HUES6 (cell line): ENCODE results near the gene CHID1.

ENCODE experiments used
- H3K27ac ChIP-seq: 2 replicates; pipeline ENCODE4 v1.7.0; 2013; ENCODE audit warnings: low read depth, mild to moderate bottlenecking, low read length, inconsistent platforms
- H3K27me3 ChIP-seq: 2 replicates; pipeline ENCODE4 v1.6.1; 2013; ENCODE audit warnings: low read length; ENCODE audit not compliant: control insufficient read depth, insufficient read depth
- H3K36me3 ChIP-seq: 2 replicates; pipeline ENCODE4 v1.6.1; 2013; ENCODE audit warnings: low read length; ENCODE audit not compliant: control insufficient read depth, insufficient read depth
- H3K4me1 ChIP-seq: 2 replicates; pipeline ENCODE4 v1.6.1; 2013; ENCODE audit warnings: low read length; ENCODE audit not compliant: control insufficient read depth, insufficient read depth
- H3K4me3 ChIP-seq: 2 replicates; pipeline ENCODE4 v1.5.1; 2013; ENCODE audit warnings: low read depth, low read length
- H3K9ac ChIP-seq: one replicate; pipeline ENCODE4 v1.6.1; 2013; ENCODE audit warnings: mild to moderate bottlenecking, low read length
- H3K9me3 ChIP-seq: 2 replicates; pipeline ENCODE4 v1.6.1; 2013; ENCODE audit warnings: low read depth, low read length; ENCODE audit not compliant: control insufficient read depth, insufficient read depth

The CHID1 gene

GRCh38 chr11:870418-870817 lies 40.2 kb downstream of the CHID1 start:
- H3K9ac ChIP-seq = no peak overlapping the region
- H3K36me3 ChIP-seq = peaks cover 43% of the 10 kb centered on the region
- H3K4me3 ChIP-seq = no peak overlapping the region
- no peak overlapping the region for H3K27ac ChIP-seq
- no peaks in the 10 kb centered on the region for H3K9me3 ChIP-seq
- H3K4me1 ChIP-seq = peaks cover 4% of the 10 kb centered on the region; the same call in 1 of the 2 replicates
- H3K27me3 ChIP-seq = no peaks in the 10 kb centered on the region

GRCh38 chr11:870127-870413 lies 40.5 kb downstream of the CHID1 start:
- no peaks in the 10 kb centered on the region for H3K9me3 ChIP-seq
- peaks cover 4% of the 10 kb centered on the region; the same call in 1 of the 2 replicates for H3K4me1 ChIP-seq
- no peak overlapping the region for H3K27ac ChIP-seq
- H3K9ac ChIP-seq = no peak overlapping the region
- peaks cover 40% of the 10 kb centered on the region for H3K36me3 ChIP-seq
- H3K4me3 ChIP-seq = no peak overlapping the region
- H3K27me3 ChIP-seq = no peaks in the 10 kb centered on the region

- H3K9me3 ChIP-seq = no peaks in the 10 kb centered on the region
- H3K36me3 ChIP-seq = peaks cover 37% of the 10 kb centered on the region
- H3K4me1 ChIP-seq = peaks cover 4% of the 10 kb centered on the region; the same call in 1 of the 2 replicates
- H3K27ac ChIP-seq = no peak overlapping the region
- H3K9ac ChIP-seq = no peak overlapping the region
- H3K4me3 ChIP-seq = no peak overlapping the region
- no peaks in the 10 kb centered on the region for H3K27me3 ChIP-seq
Measured at GRCh38 chr11:869399-870126, 41.0 kb downstream of the CHID1 start.

GRCh38 chr11:868802-869201 lies 41.8 kb downstream of the CHID1 start:
- Histone ChIP-seq H3K4me1 (peaks cover 9% of the 10 kb centered on the region), H3K9me3 (no peaks in the 10 kb centered on the region), H3K27ac (no peak overlapping the region), H3K9ac (no peak overlapping the region), H3K4me3 (no peak overlapping the region), H3K27me3 (no peaks in the 10 kb centered on the region), H3K36me3 (peaks cover 32% of the 10 kb centered on the region)

GRCh38 chr11:868394-868793 lies 42.2 kb downstream of the CHID1 start:
- Histone ChIP-seq H3K4me1 (peaks cover 13% of the 10 kb centered on the region), H3K9me3 (no peaks in the 10 kb centered on the region), H3K36me3 (peaks cover 29% of the 10 kb centered on the region), H3K27me3 (no peaks in the 10 kb centered on the region), H3K27ac (no peak overlapping the region), H3K9ac (no peak overlapping the region), H3K4me3 (no peak overlapping the region)

- no peak overlapping the region for H3K4me3 ChIP-seq
- no peak overlapping the region for H3K9ac ChIP-seq
- H3K27ac ChIP-seq = no peak overlapping the region
- H3K27me3 ChIP-seq = no peaks in the 10 kb centered on the region
- H3K36me3 ChIP-seq = peaks cover 29% of the 10 kb centered on the region
- no peaks in the 10 kb centered on the region for H3K9me3 ChIP-seq
- H3K4me1 ChIP-seq = peaks cover 18% of the 10 kb centered on the region
Measured at GRCh38 chr11:867856-868358, 42.7 kb downstream of the CHID1 start.

GRCh38 chr11:866481-866880 lies 44.1 kb downstream of the CHID1 start:
- Histone ChIP-seq H3K4me3 (no peak overlapping the region), H3K36me3 (peaks cover 25% of the 10 kb centered on the region), H3K4me1 (peaks cover 31% of the 10 kb centered on the region), H3K27ac (no peak overlapping the region), H3K9me3 (no peaks in the 10 kb centered on the region), H3K9ac (no peak overlapping the region), H3K27me3 (no peaks in the 10 kb centered on the region)

- Histone ChIP-seq H3K36me3 (peaks cover 21% of the 10 kb centered on the region), H3K9me3 (no peaks in the 10 kb centered on the region), H3K4me3 (no peak overlapping the region), H3K9ac (no peak overlapping the region), H3K27me3 (no peaks in the 10 kb centered on the region), H3K4me1 (peaks cover 31% of the 10 kb centered on the region), H3K27ac (no peak overlapping the region)
Measured at GRCh38 chr11:865462-866430, 44.9 kb downstream of the CHID1 start.

- Histone ChIP-seq H3K36me3 (peaks cover 21% of the 10 kb centered on the region), H3K4me3 (no peak overlapping the region), H3K9ac (no peak overlapping the region), H3K27me3 (no peaks in the 10 kb centered on the region), H3K27ac (no peak overlapping the region), H3K4me1 (peaks cover 35% of the 10 kb centered on the region), H3K9me3 (no peaks in the 10 kb centered on the region)
Measured at GRCh38 chr11:864898-865297, 45.7 kb downstream of the CHID1 start.

- H3K9ac ChIP-seq = peak overlapping the region; percentile 77
- H3K4me3 ChIP-seq = no peak overlapping the region; the same call in 1 of the 2 replicates
- peak overlapping the region; percentile 60; the same call in 1 of the 2 replicates for H3K27ac ChIP-seq
- peaks cover 16% of the 10 kb centered on the region for H3K36me3 ChIP-seq
- peaks cover 33% of the 10 kb centered on the region for H3K4me1 ChIP-seq
- H3K9me3 ChIP-seq = no peaks in the 10 kb centered on the region
- no peaks in the 10 kb centered on the region for H3K27me3 ChIP-seq
Measured at GRCh38 chr11:863910-864827, 46.4 kb downstream of the CHID1 start.
